H1 (cell line): ENCODE results near the gene PRKCA. TPM values are rescaled to one million over a fixed set of nuclear protein-coding genes. Genes with fewer than 3 reads are reported as not detected.

Source experiments
- CHD7 ChIP-seq: fragments of 300-600 bp; sonication (generic); IDR thresholded peaks from 2 replicates; pipeline ENCODE4 v1.7.1; 2012; ENCODE audit warnings: low read length, moderate library complexity, mild to moderate bottlenecking, inconsistent platforms; ENCODE audit not compliant: insufficient replicate concordance
- CREB1 ChIP-seq: IDR thresholded peaks from 2 replicates; pipeline ENCODE4 v1.6.1; 2012; ENCODE audit warnings: inconsistent platforms
- MAFK ChIP-seq: IDR thresholded peaks from 2 replicates; pipeline ENCODE4 v1.6.1; 2012; ENCODE audit warnings: low read depth, mild to moderate bottlenecking, improper control_type of control experiment, low read length
- polyA plus RNA-seq, 7 experiments: library from polyadenylated mRNA; depleted of rRNA in 3 of 7; stranded (reverse) in 5 of 7; unstranded in 2 of 7; fragments of >200 nt in 5 of 7; fragments of 200-250 nt in 2 of 7; gene quantifications; 1 replicate in 5 of 7; 2 replicates in 1 of 7; 4 replicates in 1 of 7; pipeline versions ENCODE4 v1.2.1 to v1.2.3, GENCODE V29; 2011 to 2013; ENCODE audit warnings: missing spikeins in 2 of 7, mixed read lengths in 2 of 7
- total RNA-seq: library from RNA; stranded (reverse); fragmentation: NEBNext Ultra II Directional; extraction: Animal tissue kit (Norgen Biotek cat#: 25700); gene quantifications from 2 replicates; pipeline ENCODE4 v1.2.1, GENCODE V29; 2021

Gene PRKCA
- total and polyA plus RNA-seq, 2 of the 8 experiments (the other 6 are each of a cell fraction or from before 2014, with no cell fraction given), result 5.8 to 17.8 TPM

DNA sequence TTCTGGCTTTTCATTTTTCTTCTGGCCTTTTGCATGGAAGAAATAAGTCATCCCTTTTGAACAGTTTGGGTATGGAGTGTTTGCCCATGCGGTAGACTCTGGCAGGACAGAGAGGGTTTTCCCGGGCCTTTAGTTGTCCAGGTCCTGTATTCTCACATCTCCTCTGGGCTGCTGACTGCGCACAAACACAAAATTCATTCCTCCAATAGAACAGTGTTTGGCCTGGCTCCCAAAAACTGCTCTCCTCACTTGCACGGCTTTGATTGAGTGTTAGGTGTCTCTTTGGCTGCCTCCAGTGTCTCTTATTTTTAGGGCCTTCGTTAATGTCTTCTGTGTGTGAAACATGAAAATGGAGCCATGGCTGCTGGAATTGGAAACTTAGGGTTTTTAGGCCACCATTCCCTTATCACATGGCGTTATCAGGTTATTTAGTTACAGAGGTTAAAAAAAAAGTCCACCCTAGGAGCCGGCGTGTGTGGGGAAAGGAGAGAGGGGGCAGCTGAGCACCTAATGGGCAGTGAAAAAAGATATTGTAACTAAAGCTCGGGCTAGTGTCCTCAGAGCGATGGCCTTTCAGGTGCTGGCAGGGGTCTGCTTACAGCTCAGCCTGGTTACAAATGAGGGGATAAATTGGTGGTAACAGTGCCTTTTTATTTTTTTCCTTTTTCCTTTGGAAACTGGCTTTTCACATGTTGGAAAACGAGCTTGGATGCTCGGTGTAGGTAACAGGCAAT, 47.3 kb downstream of the PRKCA start (continued):
- TF ChIP-seq CHD7, result no peak
- TF ChIP-seq CREB1, result no peak
- no peak for TF ChIP-seq MAFK
